Endothelial cell of umbilical vein (primary cell): ENCODE data around the gene STK24. TPM values are rescaled to one million over a fixed set of nuclear protein-coding genes. Genes with fewer than 3 reads are reported as not detected.

Experiments used
- BruUV-seq: library from RNA; stranded (reverse); fragments of 400-500 nt; replicated peaks from 2 replicates; lab custom pipeline; 2021; lab: Mats Ljungman, UMichigan
- CTCF ChIA-PET: fragments of 300-600, 350-600 bp; sonication (Branson Sonifier 250); formaldehyde crosslinking; loops from one replicate; lab custom pipeline; 2021; ENCODE audit warnings: antibody characterized with exemption, inconsistent platforms; lab: Charles Lee
- POLR2A ChIA-PET: fragments of 300-600, 350-600 bp; sonication (Branson Sonifier 250); formaldehyde crosslinking; loops from one replicate; lab custom pipeline; 2021; ENCODE audit warnings: antibody characterized with exemption, inconsistent platforms; lab: Charles Lee
- DNase-seq: peaks from one replicate; pipeline ENCODE4 v3.0.0-alpha.2; 2011; ENCODE audit warnings: low read depth, low spot score
- FAIRE-seq: peaks from 2 replicates; lab custom pipeline; 2011; peaks lifted over from hg19 to GRCh38; lab: Jason Lieb, UNC
- H2AFZ ChIP-seq: 2 replicates; pipeline ENCODE4 v1.6.0; 2012; ENCODE audit warnings: low read depth, low read length, control low read depth, inconsistent platforms
- H3K27ac ChIP-seq: 2 replicates; pipeline ENCODE4 v1.5.1; 2011; ENCODE audit warnings: low read depth, mild to moderate bottlenecking, control low read depth, low read length, moderate library complexity; ENCODE audit not compliant: insufficient read depth
- H3K27me3 ChIP-seq, 2 experiments: 2 replicates each; pipeline versions ENCODE4 v1.6.0 to v1.6.1; 2011; ENCODE audit warnings: low read length in 2 of 2, mixed read lengths in 1 of 2; ENCODE audit not compliant: control insufficient read depth in 2 of 2, insufficient read depth in 2 of 2
- H3K36me3 ChIP-seq, 2 experiments: 2 replicates in 1 of 2; 3 replicates in 1 of 2; pipeline ENCODE4 v1.5.1; 2011; ENCODE audit warnings: low read length in 2 of 2, mild to moderate bottlenecking in 1 of 2, moderate library complexity in 1 of 2; ENCODE audit not compliant: control insufficient read depth in 2 of 2, insufficient read depth in 2 of 2; ENCODE audit errors: extremely low read depth in 1 of 2
- H3K4me1 ChIP-seq: 3 replicates; pipeline ENCODE4 v1.5.1; 2011; ENCODE audit warnings: mild to moderate bottlenecking, low read length; ENCODE audit not compliant: control insufficient read depth, insufficient read depth; ENCODE audit errors: extremely low read depth
- H3K4me2 ChIP-seq: 2 replicates; pipeline ENCODE4 v1.6.1; 2011; ENCODE audit warnings: low read length, control low read depth, mixed read lengths; ENCODE audit not compliant: insufficient read depth
- H3K4me3 ChIP-seq, 3 experiments: fragments of 200-600 bp in 1 of 3; sonication (generic), shearing (Covaris generic) in 1 of 3; replicated peaks in 1 of 3; 2 replicates each; pipeline ENCODE4 v1.5.1; 2011 to 2016; ENCODE audit warnings: control low read depth in 3 of 3, low read length in 3 of 3, mild to moderate bottlenecking in 2 of 3, inconsistent platforms in 1 of 3, low read depth in 1 of 3, moderate library complexity in 1 of 3; ENCODE audit not compliant: insufficient read depth in 1 of 3
- H3K79me2 ChIP-seq: 2 replicates; pipeline ENCODE4 v1.6.0; 2012; ENCODE audit warnings: low read length, inconsistent platforms; ENCODE audit not compliant: control insufficient read depth, insufficient read depth
- H3K9ac ChIP-seq: replicated peaks from 2 replicates; pipeline ENCODE3; 2011; ENCODE audit warnings: low read length, control low read depth; ENCODE audit not compliant: insufficient read depth; ENCODE audit errors: extremely low read depth
- H3K9me1 ChIP-seq: replicated peaks from 3 replicates; pipeline ENCODE4 v1.6.0; 2011; ENCODE audit warnings: mild to moderate bottlenecking, low read length; ENCODE audit not compliant: control insufficient read depth, insufficient read depth; ENCODE audit errors: extremely low read depth
- H3K9me3 ChIP-seq: replicated peaks from 2 replicates; pipeline ENCODE4 v1.5.1; 2012; ENCODE audit warnings: low read length, inconsistent platforms; ENCODE audit not compliant: control insufficient read depth, insufficient read depth
- H4K20me1 ChIP-seq: replicated peaks from 2 replicates; pipeline ENCODE3; 2011; ENCODE audit warnings: mild to moderate bottlenecking, low read length; ENCODE audit not compliant: control insufficient read depth, insufficient read depth; ENCODE audit errors: extremely low read depth
- CTCF ChIP-seq, 2 donors: IDR thresholded peaks; 1 replicate in 1 of 2; 2 replicates in 1 of 2; pipeline ENCODE4 v1.5.1; 2011; ENCODE audit warnings: low read length in 2 of 2, mild to moderate bottlenecking in 2 of 2, moderate library complexity in 2 of 2, control low read depth in 1 of 2, inconsistent platforms in 1 of 2, low read depth in 1 of 2; ENCODE audit not compliant: insufficient read depth in 1 of 2; ENCODE audit errors: extremely low read depth in 1 of 2
- EZH2 ChIP-seq: IDR thresholded peaks from 2 replicates; pipeline ENCODE4 v1.6.1; 2012; ENCODE audit warnings: borderline replicate concordance, low read depth, mild to moderate bottlenecking, moderate library complexity, low read length, inconsistent platforms; ENCODE audit not compliant: severe bottlenecking
- FOS ChIP-seq: IDR thresholded peaks from 2 replicates; pipeline ENCODE4 v1.6.1; 2011; ENCODE audit warnings: mild to moderate bottlenecking, low read length, moderate library complexity, borderline replicate concordance; ENCODE audit not compliant: insufficient read depth
- GATA2 ChIP-seq: IDR thresholded peaks from 2 replicates; pipeline ENCODE4 v1.7.0; 2011; ENCODE audit warnings: low read depth, mild to moderate bottlenecking, moderate library complexity, mixed read lengths, low read length; ENCODE audit not compliant: insufficient read length, insufficient read depth
- JUN ChIP-seq: IDR thresholded peaks from 2 replicates; pipeline ENCODE4 v1.6.1; 2011; ENCODE audit warnings: borderline replicate concordance, low read depth; ENCODE audit not compliant: insufficient read length, insufficient read depth
- MAX ChIP-seq: IDR thresholded peaks from 2 replicates; pipeline ENCODE4 v1.6.1; 2011; ENCODE audit not compliant: insufficient read depth, insufficient read length
- MYC ChIP-seq: IDR thresholded peaks from one replicate; pipeline ENCODE4 v1.6.1; 2011; ENCODE audit warnings: mild to moderate bottlenecking, low read depth, low read length
- POLR2A ChIP-seq: IDR thresholded peaks from 2 replicates; pipeline ENCODE4 v1.6.1; 2012; ENCODE audit warnings: low read depth, mild to moderate bottlenecking, control low read depth, low read length
- POLR2AphosphoS5 ChIP-seq: IDR thresholded peaks from 2 replicates; pipeline ENCODE4 v1.6.1; 2012; ENCODE audit warnings: low read depth, mild to moderate bottlenecking, control low read depth, low read length, moderate library complexity; ENCODE audit not compliant: insufficient read depth
- dilution Hi-C: fragments of 300-500 bp; cut with MboI; formaldehyde crosslinking; loops from one replicate; pipeline ENCODE4 v1.15.0; 2019; ENCODE audit warnings: low sequenced_read_pairs; ENCODE audit not compliant: extremely low pct_ligation_motif_present
- intact Hi-C: fragments of 100-400 bp; cut with micrococcal nuclease; formaldehyde crosslinking; loops from one replicate; pipeline ENCODE4 v1.10.0; 2022
- polyA plus RNA-seq, 4 experiments: library from polyadenylated mRNA; depleted of rRNA in 3 of 4; stranded (reverse) in 3 of 4; unstranded in 1 of 4; fragments of >200 nt; gene quantifications; 2 replicates each; pipeline versions ENCODE4 v1.2.1 to v1.2.3, GENCODE V29; 2011 to 2012; ENCODE audit warnings: missing spikeins in 1 of 4
- total RNA-seq: library from RNA; stranded (reverse); gene quantifications from 2 replicates; pipeline ENCODE4 v1.2.3, GENCODE V29; 2021

The STK24 gene
- total and polyA plus RNA-seq, 2 donors (not counting 3 experiments of a cell fraction or from before 2014, with no cell fraction given) = 43.3 to 100 TPM

- TF ChIP-seq EZH2 = no peak
- no peak for TF ChIP-seq JUN
- no peak for TF ChIP-seq FOS
- no peak for TF ChIP-seq GATA2
- TF ChIP-seq CTCF (IDR thresholded peaks at IDR 0.05; ENCODE audit: extremely low read depth in 1 of 2, insufficient read depth in 1 of 2, low read depth in 1 of 2, low read length in 2 of 2) = no peak
- no peak for TF ChIP-seq MAX
- no peak for TF ChIP-seq MYC
- TF ChIP-seq POLR2A = no peak
- TF ChIP-seq POLR2AphosphoS5 = no peak
- ChIA-PET CTCF (interaction anchor here (1.6 kb wide), 1 partner anchor 127 kb away, joined by 3 read pairs; no protein-coding TSS in a partner anchor), POLR2A (no interaction called here)
- no peak for FAIRE-seq
- H3K9me1 ChIP-seq = no peaks in the 10 kb centered on the region
- no peak overlapping the region for H3K4me3 ChIP-seq
- peaks cover 11 to 30% of the 10 kb centered on the region in 2 experiments for H3K36me3 ChIP-seq
- H3K79me2 ChIP-seq = peaks cover 36% of the 10 kb centered on the region
- H3K9me3 ChIP-seq = no peaks in the 10 kb centered on the region
- dilution Hi-C loops (no loop called here), intact Hi-C loops (no loop called here)
- BruUV-seq = no TSS peak
- no peak overlapping the region for H3K4me2 ChIP-seq
- no peak overlapping the region for H2AFZ ChIP-seq
- no peaks in the 10 kb centered on the region for H4K20me1 ChIP-seq
- DNase-seq = no peak
- H3K27ac ChIP-seq = no peak overlapping the region
- H3K4me1 ChIP-seq = peaks cover 8% of the 10 kb centered on the region
- H3K9ac ChIP-seq = no peak overlapping the region
- H3K27me3 ChIP-seq = no peaks in the 10 kb centered on the region
Observed at GRCh38 chr13:98470920-98471319, 106.0 kb downstream of the STK24 start.
